ENCODE results near the gene DCXR. TPM values are rescaled to one million over a fixed set of nuclear protein-coding genes. Genes with fewer than 3 reads are reported as not detected.
A peak's percentile ranks its signal among the peaks of the same experiment; 100 is the strongest.

The DCXR gene
- total and polyA plus RNA-seq, 5 donors from 2014 or later: 96.9 to 150 (median 129) TPM

DNA sequence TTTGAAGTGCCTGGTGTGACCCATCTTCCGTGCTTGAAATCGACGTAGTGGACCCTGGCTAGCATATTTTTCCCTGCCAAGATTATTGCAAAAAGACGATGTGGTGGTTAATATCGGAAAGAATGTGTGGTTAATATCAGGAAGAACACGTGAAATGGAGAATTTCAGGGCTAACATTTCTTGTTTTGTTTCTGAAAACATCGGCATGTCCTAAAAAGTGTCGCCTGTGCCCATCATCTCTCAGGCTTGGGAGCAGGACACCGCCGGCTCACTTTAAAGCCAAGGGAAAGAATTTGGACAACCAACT, 345 bp upstream of the DCXR start:
- no peaks in the 10 kb centered on the region for H3K9me3 Mint-ChIP-seq
- peak overlapping the region; percentile 78 for H3K4me3 ChIP-seq (ENCODE audit: low read depth, low read length)

DNA sequence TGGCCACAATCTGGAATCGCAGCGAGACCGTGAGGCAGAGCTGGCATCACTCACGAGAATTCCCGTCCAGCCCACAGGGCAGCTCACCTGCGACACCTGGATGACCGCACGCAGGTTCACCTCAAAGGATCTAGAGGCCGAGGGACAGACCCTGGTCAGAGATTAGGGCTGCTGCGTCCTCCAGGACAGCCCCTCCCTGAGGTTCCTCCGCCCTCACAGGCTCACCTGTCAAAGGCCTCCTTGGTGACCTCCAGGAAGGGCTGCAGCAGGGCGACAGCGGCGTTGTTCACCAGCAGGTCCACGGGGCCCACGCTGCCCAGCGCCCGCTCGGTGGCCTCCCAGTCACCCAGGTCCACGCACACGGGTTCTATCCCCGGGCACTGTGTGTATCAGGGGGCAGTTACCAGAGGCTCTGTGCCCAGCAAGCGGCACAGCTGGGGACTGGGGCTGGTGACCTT, 834 bp downstream of the DCXR start:
- no peaks in the 10 kb centered on the region for H3K27me3 Mint-ChIP-seq
- peak overlapping the region; percentile 44 for H3K4me3 ChIP-seq (ENCODE audit: low read depth, low read length)
- H3K27ac Mint-ChIP-seq: no peak overlapping the region

More for the DNA sequence above, 345 bp upstream of the DCXR start:
- Histone ChIP-seq H3K4me1 (ENCODE audit: control insufficient read depth, insufficient read depth, low read length, poor library complexity, severe bottlenecking) (peaks cover 23% of the 10 kb centered on the region), H3K36me3 (ENCODE audit: control insufficient read depth, insufficient read depth, low read length) (no peaks in the 10 kb centered on the region), H3K27ac (ENCODE audit: insufficient read depth, low read length, poor library complexity, severe bottlenecking) (peak overlapping the region; percentile 86), H3K27me3 (ENCODE audit: control insufficient read depth, insufficient read depth, low read length) (no peaks in the 10 kb centered on the region), H3K9me3 (ENCODE audit: control insufficient read depth in 2 of 2, low read length in 2 of 2) (no peaks in the 10 kb centered on the region)
- Mint-ChIP-seq H3K4me1 (peaks cover 5 to 29% (median 13%) of the 10 kb centered on the region in 4 donors), H3K36me3 (peaks cover 5% of the 10 kb centered on the region), H3K4me3 (peak overlapping the region; percentile 84 to 95 (median 91)), H3K27ac (peak overlapping the region; percentile 64 to 91 (median 87)), H3K27me3 (no peaks in the 10 kb centered on the region)
- ATAC-seq (ENCODE audit: low read depth in 2 of 2) (no peak), DNase-seq (no peak)

DNA sequence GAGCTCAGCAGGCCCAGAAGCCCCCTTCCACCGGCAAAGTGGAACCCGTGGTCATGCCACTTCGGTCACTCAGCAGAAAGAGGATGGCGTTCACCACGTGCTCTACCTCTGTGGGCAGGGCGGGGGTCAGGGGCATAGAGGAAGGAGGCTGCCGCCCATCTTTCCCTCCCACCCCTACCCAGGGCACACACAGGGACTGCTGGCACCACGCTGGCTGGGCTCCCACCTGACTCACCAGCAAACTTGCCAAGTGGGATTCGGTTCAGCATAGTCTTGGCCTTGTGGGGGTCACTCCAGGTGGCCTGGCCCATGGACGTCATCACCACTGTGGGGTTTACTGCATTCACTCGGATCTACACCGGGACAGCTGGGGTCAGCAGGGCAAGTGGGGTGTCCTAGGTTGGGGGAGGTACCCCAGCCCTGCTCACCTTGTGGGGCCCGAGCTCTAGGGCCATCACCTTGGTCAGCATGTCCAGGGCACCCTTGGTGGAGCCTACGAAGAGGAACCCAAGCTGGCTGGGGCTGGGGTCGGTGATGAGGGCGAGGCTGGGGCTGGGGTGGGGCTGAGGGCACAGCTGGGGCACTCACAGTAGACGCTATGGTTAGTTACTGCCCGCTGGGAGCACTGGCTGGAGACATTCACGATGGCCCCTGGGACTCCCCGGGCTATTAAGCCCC, 1.4 kb downstream of the DCXR start:
- H3K4me3 ChIP-seq (ENCODE audit: low read depth, low read length): peak overlapping the region; percentile 44

More for the DNA sequence above, 834 bp downstream of the DCXR start:
- ATAC-seq (ENCODE audit: low read depth in 2 of 2) (no peak), DNase-seq (peak in 1 of 3 donors; percentile 18)
- Histone ChIP-seq H3K4me1 (ENCODE audit: control insufficient read depth, insufficient read depth, low read length, poor library complexity, severe bottlenecking) (peaks cover 27% of the 10 kb centered on the region), H3K9me3 (ENCODE audit: control insufficient read depth in 2 of 2, low read length in 2 of 2) (no peaks in the 10 kb centered on the region), H3K27ac (ENCODE audit: insufficient read depth, low read length, poor library complexity, severe bottlenecking) (peak overlapping the region; percentile 86), H3K27me3 (ENCODE audit: control insufficient read depth, insufficient read depth, low read length) (no peaks in the 10 kb centered on the region), H3K36me3 (ENCODE audit: control insufficient read depth, insufficient read depth, low read length) (no peaks in the 10 kb centered on the region)
- H3K36me3 Mint-ChIP-seq: peaks cover 5% of the 10 kb centered on the region
- H3K4me3 Mint-ChIP-seq: peak overlapping the region in 3 of 4 donors; percentile 75 to 93 (median 77)
- H3K4me1 Mint-ChIP-seq: peaks cover 5 to 30% (median 13%) of the 10 kb centered on the region in 4 donors
- no peaks in the 10 kb centered on the region for H3K9me3 Mint-ChIP-seq

DNA sequence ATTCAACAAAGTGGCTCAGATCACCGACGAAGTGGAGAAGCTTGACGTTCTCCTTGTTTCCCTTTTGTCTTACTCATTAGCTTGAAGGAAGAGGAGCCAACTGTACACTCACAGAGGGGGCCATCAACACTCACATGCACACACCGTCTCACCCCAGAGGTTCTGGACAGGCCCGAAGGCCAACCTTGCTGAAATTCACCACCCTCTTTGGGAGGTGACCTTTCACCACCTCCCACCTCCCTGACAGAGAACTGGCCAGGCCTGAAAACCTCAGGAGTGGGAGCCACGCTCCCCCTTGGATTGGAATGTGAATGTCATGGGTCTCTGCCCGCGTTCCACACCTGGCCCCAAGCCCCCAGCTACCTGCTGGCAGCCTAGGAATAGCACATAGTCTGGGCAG, 2.0 kb downstream of the DCXR start:
- peak overlapping the region; percentile 76 to 93 (median 92) for H3K4me3 Mint-ChIP-seq
- no peaks in the 10 kb centered on the region for H3K9me3 Mint-ChIP-seq
- H3K27ac Mint-ChIP-seq: peak overlapping the region in 2 of 3 donors; percentile 24 to 58

More for the DNA sequence above, 1.4 kb downstream of the DCXR start:
- Mint-ChIP-seq H3K27ac (peak overlapping the region in 1 of 3 donors; percentile 36), H3K4me3 (peak overlapping the region; percentile 75 to 93 (median 84)), H3K27me3 (no peaks in the 10 kb centered on the region), H3K36me3 (peaks cover 5% of the 10 kb centered on the region), H3K9me3 (no peaks in the 10 kb centered on the region), H3K4me1 (peaks cover 5 to 30% (median 13%) of the 10 kb centered on the region in 4 donors)
- no peak for DNase-seq
- Histone ChIP-seq H3K27ac (ENCODE audit: insufficient read depth, low read length, poor library complexity, severe bottlenecking) (peak overlapping the region; percentile 86), H3K9me3 (ENCODE audit: control insufficient read depth in 2 of 2, low read length in 2 of 2) (no peaks in the 10 kb centered on the region), H3K27me3 (ENCODE audit: control insufficient read depth, insufficient read depth, low read length) (no peaks in the 10 kb centered on the region), H3K4me1 (ENCODE audit: control insufficient read depth, insufficient read depth, low read length, poor library complexity, severe bottlenecking) (peaks cover 29% of the 10 kb centered on the region), H3K36me3 (ENCODE audit: control insufficient read depth, insufficient read depth, low read length) (no peaks in the 10 kb centered on the region)
- ATAC-seq (ENCODE audit: low read depth in 2 of 2): no peak

DNA sequence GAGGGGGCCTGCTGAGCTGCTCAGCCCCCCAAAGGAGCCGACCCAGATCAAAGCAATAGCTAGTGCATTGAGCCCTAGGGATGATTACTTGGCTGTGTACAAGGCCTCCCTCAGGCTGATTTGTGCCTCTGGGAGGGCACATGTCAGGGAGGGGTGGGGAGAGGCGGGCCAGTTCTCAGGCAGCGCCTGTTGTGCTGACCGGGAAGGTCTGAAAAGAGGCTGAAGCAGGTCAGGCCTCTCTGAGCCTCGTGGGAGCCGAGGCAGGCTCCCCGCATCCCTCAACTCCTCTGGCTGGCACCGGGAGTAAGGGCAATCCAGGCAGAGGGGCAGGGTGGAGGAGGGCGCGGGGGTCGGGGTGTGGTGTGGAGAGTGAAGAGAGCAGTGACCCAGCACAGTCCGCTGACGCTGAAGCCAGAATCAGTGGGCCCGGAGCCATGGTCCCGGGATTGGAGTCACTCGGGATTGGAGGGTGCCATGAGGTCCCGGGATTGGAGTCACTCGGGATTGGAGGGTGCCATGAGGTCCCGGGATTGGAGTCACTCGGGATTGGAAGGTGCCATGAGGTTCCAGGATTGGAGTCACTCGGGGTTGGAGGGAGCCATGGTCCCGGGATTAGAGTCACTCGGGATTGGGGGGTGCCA, 3.0 kb downstream of the DCXR start:
- H3K4me1 Mint-ChIP-seq: peaks cover 5 to 38% (median 13%) of the 10 kb centered on the region in 4 donors
- H3K4me1 ChIP-seq (ENCODE audit: control insufficient read depth, insufficient read depth, low read length, poor library complexity, severe bottlenecking): peaks cover 42% of the 10 kb centered on the region
- DNase-seq (no peak), ATAC-seq (ENCODE audit: low read depth in 2 of 2) (no peak)
- no peak overlapping the region for H3K27ac ChIP-seq (ENCODE audit: insufficient read depth, low read length, poor library complexity, severe bottlenecking)
- no peaks in the 10 kb centered on the region for H3K36me3 ChIP-seq (ENCODE audit: control insufficient read depth, insufficient read depth, low read length)
- H3K36me3 Mint-ChIP-seq: peaks cover 5% of the 10 kb centered on the region
- H3K9me3 ChIP-seq (ENCODE audit: control insufficient read depth in 2 of 2, low read length in 2 of 2): no peaks in the 10 kb centered on the region
- no peak overlapping the region for H3K27ac Mint-ChIP-seq
- no peaks in the 10 kb centered on the region for H3K9me3 Mint-ChIP-seq
- H3K27me3 Mint-ChIP-seq: no peaks in the 10 kb centered on the region
- H3K4me3 Mint-ChIP-seq: peak overlapping the region in 3 of 4 donors; percentile 91 to 93 (median 93)
- H3K4me3 ChIP-seq (ENCODE audit: low read depth, low read length): no peak overlapping the region
- H3K27me3 ChIP-seq (ENCODE audit: control insufficient read depth, insufficient read depth, low read length): no peaks in the 10 kb centered on the region

More for the DNA sequence above, 2.0 kb downstream of the DCXR start:
- Histone ChIP-seq H3K9me3 (ENCODE audit: control insufficient read depth in 2 of 2, low read length in 2 of 2) (no peaks in the 10 kb centered on the region), H3K4me3 (ENCODE audit: low read depth, low read length) (no peak overlapping the region), H3K36me3 (ENCODE audit: control insufficient read depth, insufficient read depth, low read length) (no peaks in the 10 kb centered on the region), H3K4me1 (ENCODE audit: control insufficient read depth, insufficient read depth, low read length, poor library complexity, severe bottlenecking) (peaks cover 35% of the 10 kb centered on the region), H3K27me3 (ENCODE audit: control insufficient read depth, insufficient read depth, low read length) (no peaks in the 10 kb centered on the region), H3K27ac (ENCODE audit: insufficient read depth, low read length, poor library complexity, severe bottlenecking) (no peak overlapping the region)
- H3K27me3 Mint-ChIP-seq: no peaks in the 10 kb centered on the region
- peaks cover 5% of the 10 kb centered on the region for H3K36me3 Mint-ChIP-seq
- no peak for DNase-seq
- H3K4me1 Mint-ChIP-seq: peaks cover 5 to 31% (median 13%) of the 10 kb centered on the region in 4 donors
- ATAC-seq (ENCODE audit: low read depth in 2 of 2): no peak

DNA sequence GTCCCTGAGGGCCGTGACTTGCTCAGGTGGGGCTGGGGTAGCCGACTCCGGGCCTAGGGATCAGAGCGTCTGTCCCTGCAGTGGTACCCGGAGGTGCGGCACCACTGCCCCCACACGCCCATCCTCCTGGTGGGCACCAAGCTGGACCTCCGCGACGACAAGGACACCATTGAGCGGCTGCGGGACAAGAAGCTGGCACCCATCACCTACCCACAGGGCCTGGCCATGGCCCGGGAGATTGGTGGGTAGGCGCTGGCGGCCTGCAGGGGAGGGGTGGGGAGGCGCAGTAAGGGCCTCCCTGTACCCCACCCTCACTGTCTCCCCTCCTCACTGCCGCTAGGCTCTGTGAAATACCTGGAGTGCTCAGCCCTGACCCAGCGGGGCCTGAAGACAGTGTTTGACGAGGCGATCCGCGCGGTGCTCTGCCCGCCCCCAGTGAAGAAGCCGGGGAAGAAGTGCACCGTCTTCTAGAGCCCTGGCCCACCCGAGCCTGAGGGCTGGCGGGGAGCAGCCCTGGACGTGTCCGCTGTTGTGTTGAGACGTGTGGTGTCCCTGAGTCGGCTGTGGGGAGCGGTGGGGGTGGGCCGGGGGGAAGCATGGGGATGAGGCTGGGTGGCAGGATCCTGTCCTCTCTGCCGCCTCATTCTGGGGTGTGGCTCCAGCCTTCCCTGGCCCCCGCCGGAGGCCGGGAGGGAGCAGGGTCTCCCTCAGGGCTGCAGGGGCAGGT, 4.0 kb downstream of the DCXR start:
- Histone ChIP-seq H3K9me3 (ENCODE audit: control insufficient read depth in 2 of 2, low read length in 2 of 2) (no peaks in the 10 kb centered on the region), H3K4me1 (ENCODE audit: control insufficient read depth, insufficient read depth, low read length, poor library complexity, severe bottlenecking) (peaks cover 42% of the 10 kb centered on the region), H3K27ac (ENCODE audit: insufficient read depth, low read length, poor library complexity, severe bottlenecking) (no peak overlapping the region), H3K4me3 (ENCODE audit: low read depth, low read length) (no peak overlapping the region), H3K27me3 (ENCODE audit: control insufficient read depth, insufficient read depth, low read length) (no peaks in the 10 kb centered on the region), H3K36me3 (ENCODE audit: control insufficient read depth, insufficient read depth, low read length) (no peaks in the 10 kb centered on the region)
- no peaks in the 10 kb centered on the region for H3K27me3 Mint-ChIP-seq
- H3K4me1 Mint-ChIP-seq: peaks cover 5 to 34% (median 13%) of the 10 kb centered on the region in 4 donors
- H3K9me3 Mint-ChIP-seq: no peaks in the 10 kb centered on the region
- H3K27ac Mint-ChIP-seq: no peak overlapping the region
- peak overlapping the region; percentile 28 to 86 (median 65) for H3K4me3 Mint-ChIP-seq
- DNase-seq: no peak
- peaks cover 5% of the 10 kb centered on the region for H3K36me3 Mint-ChIP-seq
- ATAC-seq (ENCODE audit: low read depth in 2 of 2): no peak

DNA sequence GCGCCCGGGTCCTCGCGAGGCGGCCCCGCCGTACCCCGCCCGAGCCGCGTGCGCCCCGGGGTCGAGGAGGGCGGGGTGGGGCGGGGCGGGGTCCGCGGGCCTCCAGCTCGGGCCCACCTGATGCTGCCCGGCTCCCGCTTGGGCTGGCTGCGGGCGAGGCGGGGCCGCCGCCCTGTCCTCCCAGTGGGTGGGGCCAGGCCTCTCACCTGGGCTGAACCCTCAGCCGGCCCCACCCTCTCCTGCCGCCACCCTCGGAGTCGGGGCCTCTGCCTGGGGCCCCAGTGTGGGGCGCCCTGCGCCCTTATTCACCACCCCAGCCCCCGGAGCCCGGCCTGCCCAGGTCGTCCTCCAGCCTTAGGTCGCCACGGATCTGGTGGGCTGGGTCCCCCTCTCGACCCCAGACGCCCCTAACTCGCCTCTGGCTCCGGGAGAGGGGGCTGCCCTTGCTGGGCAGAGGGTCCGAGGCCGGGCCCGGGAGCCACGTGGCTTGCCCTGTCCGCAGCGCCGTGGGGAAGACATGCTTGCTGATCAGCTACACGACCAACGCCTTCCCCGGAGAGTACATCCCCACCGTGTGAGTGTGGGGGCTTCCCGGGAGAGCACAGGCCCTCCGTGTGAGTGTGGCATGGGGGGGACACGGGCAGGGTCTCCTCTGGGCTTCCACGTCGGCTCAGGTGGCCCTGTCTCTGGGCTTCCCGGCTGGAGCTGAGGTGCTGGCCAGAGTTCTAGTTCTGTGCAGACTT, 5.4 kb downstream of the DCXR start:
- H3K4me1 Mint-ChIP-seq: peaks cover 0 to 28% (median 7%) of the 10 kb centered on the region in 4 donors
- DNase-seq: peak in 2 of 3 donors; percentile 39 to 45

More for the DNA sequence above, 5.4 kb downstream of the DCXR start:
- peak in 1 of 2 donors; percentile 8 for ATAC-seq (ENCODE audit: low read depth in 2 of 2)
- Histone ChIP-seq H3K4me1 (ENCODE audit: control insufficient read depth, insufficient read depth, low read length, poor library complexity, severe bottlenecking) (peaks cover 36% of the 10 kb centered on the region), H3K27me3 (ENCODE audit: control insufficient read depth, insufficient read depth, low read length) (no peaks in the 10 kb centered on the region), H3K27ac (ENCODE audit: insufficient read depth, low read length, poor library complexity, severe bottlenecking) (no peak overlapping the region), H3K9me3 (ENCODE audit: control insufficient read depth in 2 of 2, low read length in 2 of 2) (no peaks in the 10 kb centered on the region), H3K4me3 (ENCODE audit: low read depth, low read length) (no peak overlapping the region), H3K36me3 (ENCODE audit: control insufficient read depth, insufficient read depth, low read length) (no peaks in the 10 kb centered on the region)
- Mint-ChIP-seq H3K9me3 (no peaks in the 10 kb centered on the region), H3K27ac (no peak overlapping the region), H3K4me3 (peak overlapping the region in 3 of 4 donors; percentile 44 to 86 (median 67)), H3K36me3 (peaks cover 5% of the 10 kb centered on the region), H3K27me3 (no peaks in the 10 kb centered on the region)

All from CD4-positive, CD25-positive, alpha-beta regulatory T cell (primary cell).